ENCODE data around the gene DKK1.

DKK1 gene

GRCh38 chr10:52313933-52314821 lies at the start of gene DKK1 (continued):
- TF ChIP-seq ZNF513 (tag by site-specific recombination; IDR thresholded peaks at IDR 0.05): no peak
- TF ChIP-seq ZNF398 (tag by site-specific recombination; IDR thresholded peaks at IDR 0.05): peak; percentile 72
- TF ChIP-seq INSM2 (tag by site-specific recombination; IDR thresholded peaks at IDR 0.05): peak; percentile 30; the same call in 1 of the 2 replicates
- no peak for TF ChIP-seq YY2 (tag by site-specific recombination; IDR thresholded peaks at IDR 0.05)
- TF ChIP-seq KLF1 (tag by site-specific recombination; IDR thresholded peaks at IDR 0.05): peak; percentile 83
- TF ChIP-seq ZNF514 (tag by site-specific recombination; IDR thresholded peaks at IDR 0.05): no peak
- TF ChIP-seq ZNF37A (tag by site-specific recombination; IDR thresholded peaks at IDR 0.05): no peak
- no peak for TF ChIP-seq ZBTB6 (tag by site-specific recombination; IDR thresholded peaks at IDR 0.05)
- no peak for TF ChIP-seq ZNF157 (tag by site-specific recombination; IDR thresholded peaks at IDR 0.05)
- no peak for TF ChIP-seq ZSCAN23 (tag by site-specific recombination; IDR thresholded peaks at IDR 0.05)
- no peak for TF ChIP-seq FEZF1 (tag by site-specific recombination; IDR thresholded peaks at IDR 0.05)
- TF ChIP-seq BCL11B (tag by site-specific recombination; IDR thresholded peaks at IDR 0.05; ENCODE audit: low read depth): 0 out of 2 replicates have a peak, but pooled peaks have one; percentile 15
- no peak for TF ChIP-seq ZFP41 (tag by site-specific recombination; IDR thresholded peaks at IDR 0.05; ENCODE audit: borderline replicate concordance)
- peak; percentile 57 for TF ChIP-seq SCRT1 (tag by site-specific recombination; IDR thresholded peaks at IDR 0.05; ENCODE audit: borderline replicate concordance)
- TF ChIP-seq ZNF140 (tag by site-specific recombination; IDR thresholded peaks at IDR 0.05): no peak
- no peak for TF ChIP-seq ZSCAN16 (tag by site-specific recombination; IDR thresholded peaks at IDR 0.05)
- TF ChIP-seq KLF16 (tag by site-specific recombination; IDR thresholded peaks at IDR 0.05): peak; percentile 59; the same call in 1 of the 2 replicates
- TF ChIP-seq WT1 (tag by site-specific recombination; IDR thresholded peaks at IDR 0.05): no peak
- no peak for TF ChIP-seq ZBTB49 (tag by site-specific recombination; IDR thresholded peaks at IDR 0.05; ENCODE audit: low read depth)
- TF ChIP-seq OSR2 (tag by site-specific recombination; IDR thresholded peaks at IDR 0.05): peak; percentile 49
- TF ChIP-seq ZNF549 (tag by site-specific recombination; IDR thresholded peaks at IDR 0.05): no peak
- peak; percentile 28; the same call in 1 of the 2 replicates for TF ChIP-seq ZNF184 (tag by site-specific recombination; IDR thresholded peaks at IDR 0.05)
- no peak for TF ChIP-seq ZNF23 (tag by site-specific recombination; IDR thresholded peaks at IDR 0.05; ENCODE audit: borderline replicate concordance)
- no peak for TF ChIP-seq ZNF404 (tag by site-specific recombination; IDR thresholded peaks at IDR 0.05)
- 0 out of 2 replicates have a peak, but pooled peaks have one; percentile 31 for TF ChIP-seq ZBTB8A (tag by site-specific recombination; IDR thresholded peaks at IDR 0.05)
- no peak for TF ChIP-seq ZSCAN5A (tag by site-specific recombination; IDR thresholded peaks at IDR 0.05)
- TF ChIP-seq RBAK (tag by site-specific recombination; IDR thresholded peaks at IDR 0.05): no peak
- TF ChIP-seq KLF7 (tag by site-specific recombination; IDR thresholded peaks at IDR 0.05; ENCODE audit: borderline replicate concordance): 0 out of 2 replicates have a peak, but pooled peaks have one; percentile 13
- TF ChIP-seq ZNF214 (tag by site-specific recombination; IDR thresholded peaks at IDR 0.05; ENCODE audit: borderline replicate concordance): no peak
- no peak for TF ChIP-seq ZNF510 (tag by site-specific recombination; IDR thresholded peaks at IDR 0.05; ENCODE audit: insufficient replicate concordance)
